Measurements from ENCODE around the gene MPEG1.

Gene MPEG1

GRCh38 chr11:59218319-59218718 is 5.6 kb upstream of the MPEG1 start:
- DNase-seq, result no peak

- no peak for DNase-seq
Observed at GRCh38 chr11:59216641-59217564, 4.2 kb upstream of the MPEG1 start.

- DNase-seq, result no peak
Observed at GRCh38 chr11:59214141-59214893, 1.6 kb upstream of the MPEG1 start.

- DNase-seq, result no peak
Observed at GRCh38 chr11:59212222-59212621, 505 bp downstream of the MPEG1 start.

- no peak for DNase-seq
Observed at GRCh38 chr11:59208956-59209355, 3.8 kb downstream of the MPEG1 start.

GRCh38 chr11:59207988-59208451 is 4.7 kb downstream of the MPEG1 start:
- DNase-seq, result no peak

- no peak for DNase-seq
Observed at GRCh38 chr11:59206635-59207034, 6.1 kb downstream of the MPEG1 start.

GRCh38 chr11:59205648-59206047 is 7.1 kb downstream of the MPEG1 start:
- no peak for DNase-seq

GRCh38 chr11:59204746-59205145 is 8.0 kb downstream of the MPEG1 start:
- DNase-seq, result no peak

GRCh38 chr11:59201353-59201752 is 11.4 kb downstream of the MPEG1 start:
- no peak for DNase-seq

GRCh38 chr11:59200423-59200746 is 12.3 kb downstream of the MPEG1 start:
- DNase-seq, result no peak

- DNase-seq, result no peak
Observed at GRCh38 chr11:59199546-59200422, 12.9 kb downstream of the MPEG1 start.

- DNase-seq, result no peak
Observed at GRCh38 chr11:59198726-59199125, 14.0 kb downstream of the MPEG1 start.

- no peak for DNase-seq
Observed at GRCh38 chr11:59197991-59198390, 14.7 kb downstream of the MPEG1 start.

- no peak for DNase-seq
Observed at GRCh38 chr11:59196777-59197176, 15.9 kb downstream of the MPEG1 start.

GRCh38 chr11:59195586-59195985 is 17.1 kb downstream of the MPEG1 start:
- no peak for DNase-seq

- no peak for DNase-seq
Observed at GRCh38 chr11:59193587-59194130, 19.1 kb downstream of the MPEG1 start.

- DNase-seq, result no peak
Observed at GRCh38 chr11:59192446-59193020, 20.2 kb downstream of the MPEG1 start.

- no peak for DNase-seq
Observed at GRCh38 chr11:59191890-59192289, 20.8 kb downstream of the MPEG1 start.

- no peak for DNase-seq
Observed at GRCh38 chr11:59191095-59191494, 21.6 kb downstream of the MPEG1 start.

GRCh38 chr11:59189986-59190385 is 22.7 kb downstream of the MPEG1 start:
- DNase-seq, result no peak

GRCh38 chr11:59188954-59189353 is 23.8 kb downstream of the MPEG1 start:
- DNase-seq, result no peak

All from NK-92 treated with Interleukin-12 subunit alpha and Interleukin-12 subunit beta, amount 100 ng/mL, for 24 hours (cell line).